ENCODE measurements around the gene NPTN.
"Not testable (repeated sequence)": the region's sequence is repeated elsewhere in the genome, so short reads cannot be mapped to it uniquely, and the experiment has no call there.

The NPTN gene

GRCh38 chr15:73633111-73633990 lies at the start of gene NPTN:
Gene NPTN (minus strand): TSS chr15:73633389. CDS start chr15:73633215, 174 bp downstream.
- peak; percentile 99 for DNase-seq

DNA sequence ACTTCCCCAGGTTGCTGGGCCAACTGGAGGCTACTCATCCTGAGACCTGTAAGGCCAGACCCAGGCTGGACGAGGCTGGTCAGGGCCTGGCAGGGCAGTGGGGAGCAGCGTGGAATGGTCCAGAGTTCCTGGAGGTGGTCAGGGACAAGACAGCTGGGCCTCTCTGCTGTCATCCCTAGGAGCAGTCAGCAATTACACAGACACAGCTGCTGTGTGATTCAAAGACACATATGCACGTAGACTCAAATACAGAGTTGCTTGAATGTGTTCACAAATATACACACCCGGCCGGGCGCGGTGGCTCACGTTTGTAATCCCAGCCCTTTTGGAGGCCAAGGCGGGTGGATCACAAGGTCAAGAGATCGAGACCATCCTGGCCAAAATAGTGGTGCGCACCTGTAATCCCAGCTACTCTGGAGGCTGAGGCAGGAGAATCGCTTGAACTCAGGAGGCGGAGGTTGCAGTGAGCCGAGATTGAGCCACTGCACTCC lies 49.5 kb upstream of the NPTN start:
- DNase-seq = no peak

DNA sequence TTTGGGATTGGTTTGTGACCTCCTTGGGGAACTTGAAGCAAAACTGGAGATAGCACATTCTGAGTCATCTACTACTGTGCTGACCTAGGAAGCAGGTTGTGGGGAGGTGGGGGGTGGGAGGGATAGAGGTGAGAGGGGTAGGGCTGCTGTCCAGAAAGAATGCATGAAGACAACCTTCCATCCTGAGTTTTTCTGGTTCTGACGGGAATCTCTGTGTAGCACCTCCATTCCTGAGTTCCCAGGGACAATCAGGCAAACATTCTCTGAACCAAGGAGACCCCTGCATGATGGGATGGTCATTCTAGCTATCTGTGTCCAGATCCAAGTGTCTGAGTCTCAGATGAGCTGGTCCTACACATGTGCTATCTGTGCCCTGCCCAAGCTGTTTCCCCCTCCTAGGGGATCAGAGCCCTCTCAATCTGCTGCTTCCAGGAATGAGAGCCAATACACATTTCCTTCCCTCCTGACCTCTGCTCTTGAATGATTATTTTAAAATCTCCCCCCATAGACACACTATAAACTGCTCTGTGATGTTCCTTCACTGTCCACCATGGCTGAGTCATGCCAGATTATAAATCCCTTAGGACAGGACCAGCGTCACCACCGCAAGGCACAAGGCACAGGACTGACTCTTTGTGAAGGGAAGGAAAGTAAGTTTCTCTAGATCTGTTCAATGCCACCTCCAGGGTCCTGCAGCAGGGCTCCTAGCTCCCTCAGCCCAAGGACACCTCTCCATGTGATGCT lies 48.8 kb upstream of the NPTN start:
- DNase-seq = no peak

DNA sequence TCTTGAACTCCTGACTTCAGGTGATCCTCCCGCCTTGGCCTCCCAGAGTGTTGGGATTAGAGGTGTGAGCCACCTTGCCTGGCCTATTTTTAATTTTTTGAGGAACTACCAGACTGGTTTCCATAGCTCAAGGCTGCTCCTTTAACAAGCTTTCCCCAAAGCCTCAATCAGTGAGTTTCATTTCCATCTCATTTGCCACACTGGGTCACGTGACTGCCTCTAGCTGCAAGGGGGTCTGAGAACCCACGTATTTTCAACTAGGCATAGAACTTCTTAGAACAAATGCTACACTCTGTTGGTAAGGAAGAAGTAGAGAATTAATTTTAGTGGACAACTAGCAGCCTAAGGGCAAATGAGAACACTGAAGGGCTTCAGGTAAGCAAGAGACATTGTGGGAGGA lies 47.9 kb upstream of the NPTN start:
- no peak for DNase-seq

- DNase-seq = no peak
Observed at GRCh38 chr15:73680549-73680948, 47.4 kb upstream of the NPTN start.

DNA sequence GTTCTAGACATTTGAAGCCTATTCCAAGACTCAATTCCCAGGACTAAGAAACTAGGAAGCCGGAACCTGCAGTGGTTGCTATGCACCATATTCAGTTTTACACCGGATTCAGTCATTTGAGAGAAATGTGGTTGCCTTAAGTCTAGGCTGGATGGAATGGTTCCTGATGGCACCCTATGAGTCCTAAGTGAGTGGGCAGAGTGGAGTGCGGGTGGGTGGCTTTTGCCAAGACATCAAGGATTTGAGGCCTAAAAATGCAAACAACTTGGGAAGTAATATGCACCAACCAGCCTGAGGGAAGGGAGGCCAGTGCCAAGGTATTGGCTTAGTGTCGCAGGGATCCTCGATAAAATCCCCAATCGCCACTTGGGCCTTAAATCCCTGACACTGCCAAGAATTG lies 46.8 kb upstream of the NPTN start:
- no peak for DNase-seq

DNA sequence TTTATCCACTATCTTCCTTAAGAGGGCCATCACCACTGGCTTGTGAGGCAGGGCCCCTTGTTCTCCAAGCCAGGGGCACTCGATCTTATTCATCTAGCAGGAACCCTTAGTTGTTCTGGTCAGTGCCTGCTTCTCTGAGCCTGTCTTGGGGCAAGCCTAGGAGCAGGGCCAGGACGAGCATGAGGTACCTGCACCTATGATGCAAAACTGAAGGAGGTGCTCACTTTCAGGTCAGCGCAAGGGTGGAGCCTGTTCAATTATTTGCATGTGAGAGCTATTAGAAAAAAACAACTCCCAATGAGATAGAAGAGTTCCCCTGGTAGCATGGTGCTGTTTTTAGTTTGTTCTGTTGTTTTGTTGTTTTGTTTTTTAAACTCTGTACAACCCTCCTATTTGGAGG lies 46.0 kb upstream of the NPTN start:
- DNase-seq = no peak

DNA sequence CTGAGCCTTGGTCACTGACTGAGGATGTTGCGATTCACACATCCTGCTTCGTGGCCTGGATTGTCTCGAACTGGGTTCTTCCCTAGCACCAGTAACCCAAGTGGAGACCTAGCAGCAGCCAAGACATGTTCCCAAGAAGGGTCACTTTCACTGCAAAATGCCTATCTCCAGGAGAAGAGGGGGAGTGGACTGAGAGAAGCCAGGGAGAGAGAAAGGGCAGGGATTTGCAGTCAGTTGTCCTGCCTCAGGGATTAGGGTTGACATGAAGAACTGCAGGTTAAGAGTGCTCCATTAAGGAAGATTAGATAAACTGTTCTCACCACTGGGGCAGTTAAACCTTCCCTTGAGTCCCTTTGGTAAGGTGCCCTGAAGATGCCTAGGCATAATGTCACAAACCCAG lies 45.3 kb upstream of the NPTN start:
- DNase-seq = no peak

DNA sequence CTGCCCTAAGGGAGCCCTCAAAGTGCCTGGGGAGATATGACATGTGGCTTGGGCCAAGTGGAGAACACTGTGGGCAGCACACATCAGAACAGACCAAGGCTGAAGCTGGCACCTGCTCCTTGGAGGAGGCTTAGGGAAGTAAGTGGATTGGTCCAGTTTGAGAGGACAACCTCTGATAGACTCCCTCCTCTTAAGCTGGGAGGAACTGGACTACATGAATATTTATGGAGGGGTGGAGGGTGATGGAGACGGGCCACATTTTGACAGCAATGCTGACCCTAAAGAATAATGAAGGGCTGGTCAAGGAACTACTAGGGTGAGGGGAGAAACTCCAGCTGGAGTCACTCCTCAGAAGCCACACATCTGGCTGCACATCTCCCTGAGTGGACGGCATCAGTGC lies 44.5 kb upstream of the NPTN start:
- DNase-seq = no peak

GRCh38 chr15:73677146-73677607 lies 44.0 kb upstream of the NPTN start:
- DNase-seq = peak; percentile 73

GRCh38 chr15:73674587-73674986 lies 41.4 kb upstream of the NPTN start:
- no peak for DNase-seq

- no peak for DNase-seq
Observed at GRCh38 chr15:73660455-73660854, 27.3 kb upstream of the NPTN start.

DNA sequence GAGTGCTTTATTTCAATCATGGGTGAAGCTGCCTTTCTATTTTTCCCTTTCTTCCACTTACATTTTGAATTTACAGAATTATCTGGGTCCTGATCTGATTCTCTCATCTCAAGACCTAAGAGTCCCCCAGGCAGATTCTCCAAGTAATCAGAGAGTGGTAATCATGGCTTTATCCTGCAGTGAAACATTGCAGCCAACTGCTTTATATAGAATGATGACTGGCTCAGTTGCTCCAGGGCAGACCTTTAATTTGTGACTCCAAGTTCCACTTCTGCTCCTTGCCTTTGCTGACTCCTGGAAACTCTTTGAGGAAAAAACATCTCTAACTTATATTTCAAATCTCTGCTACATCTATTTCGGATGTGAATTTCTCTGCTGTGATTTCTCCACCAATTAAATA lies 25.5 kb upstream of the NPTN start:
- DNase-seq = no peak

DNA sequence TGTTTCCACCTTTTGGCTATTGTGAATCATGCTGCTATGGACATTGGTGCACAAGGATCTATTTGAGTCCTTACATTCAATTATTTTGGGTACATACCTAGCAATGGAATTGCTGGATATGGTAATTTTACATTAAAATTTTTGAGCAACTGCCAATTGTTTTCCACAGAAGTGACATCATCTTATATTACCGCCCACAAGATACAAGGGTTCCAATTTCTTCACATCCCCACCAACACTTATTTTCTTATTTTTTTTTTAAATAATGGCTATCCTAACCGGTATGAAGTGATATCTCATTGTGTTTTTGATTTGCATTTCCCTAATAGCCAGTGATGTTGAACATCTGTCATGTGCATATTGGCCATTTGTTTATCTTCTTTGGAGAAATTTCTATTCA lies 22.5 kb upstream of the NPTN start:
- DNase-seq = no peak

GRCh38 chr15:73654659-73655058 lies 21.5 kb upstream of the NPTN start:
- no peak for DNase-seq

- DNase-seq = no peak
Observed at GRCh38 chr15:73650416-73651126, 17.4 kb upstream of the NPTN start.

- DNase-seq = no peak
Observed at GRCh38 chr15:73648014-73648295, 14.8 kb upstream of the NPTN start.

GRCh38 chr15:73647259-73648013 lies 14.2 kb upstream of the NPTN start:
- DNase-seq = no peak

DNA sequence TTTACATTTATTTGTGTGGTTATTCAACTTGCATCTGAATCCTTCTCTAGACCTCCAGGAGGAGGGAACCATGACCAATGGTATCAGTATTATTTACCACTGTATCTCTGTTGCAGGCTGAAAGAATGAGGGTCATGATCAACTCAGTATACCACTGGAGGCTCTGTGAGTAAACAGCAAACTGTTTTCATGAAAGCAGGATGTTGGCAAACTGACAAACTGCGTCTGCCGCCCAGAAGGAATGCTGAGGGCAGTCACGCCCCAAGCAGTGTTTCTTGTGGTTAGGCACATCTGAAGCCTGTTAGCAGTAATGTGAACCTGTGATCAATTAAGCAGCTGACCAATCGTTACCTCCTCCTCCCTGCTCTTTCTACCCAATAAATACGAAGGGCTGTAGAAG lies 6.3 kb upstream of the NPTN start:
- DNase-seq = not testable (repeated sequence)

GRCh38 chr15:73637527-73637926 lies 4.3 kb upstream of the NPTN start:
- DNase-seq = no peak

- peak; percentile 49 for DNase-seq
Observed at GRCh38 chr15:73633991-73634495, 854 bp upstream of the NPTN start.

DNA sequence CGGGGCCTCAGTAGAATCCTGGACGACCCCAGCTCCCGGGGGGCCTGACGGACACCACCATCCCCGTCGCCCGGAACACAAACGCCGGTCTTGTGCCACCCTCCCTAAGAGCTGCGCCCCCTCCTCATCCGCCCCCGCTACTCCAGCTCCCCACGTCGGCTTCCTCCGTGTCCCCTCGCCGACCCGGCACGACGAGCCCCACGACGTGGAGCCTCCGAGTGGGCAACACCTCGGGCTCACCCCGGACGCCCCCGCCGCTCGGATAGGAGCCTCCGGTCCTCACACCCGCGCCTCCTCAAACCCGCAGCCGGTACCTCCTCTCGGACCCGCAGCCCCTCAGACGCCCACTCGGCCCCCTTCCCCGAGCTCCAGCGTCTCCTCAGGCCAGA lies 525 bp downstream of the NPTN start:
- DNase-seq = no peak

Measured in femur (tissue), 1 donor.